ENCODE results near the gene INPP5A. TPM values are rescaled to one million over a fixed set of nuclear protein-coding genes. Genes with fewer than 3 reads are reported as not detected.

Gene INPP5A
- total and polyA plus RNA-seq, 11 donors: 38.6 to 179 (median 102) TPM

- intact Hi-C loops (cut with DNase I): loop anchor here in 3 of 10 donors (10.0 kb wide), 3 partner anchors 261 to 421 kb away; no protein-coding TSS in a partner anchor
- TF ChIP-seq POLR2A (IDR thresholded peaks at IDR 0.05) (no peak), CTCF (IDR thresholded peaks at IDR 0.05) (no peak)
- no peaks in the 10 kb centered on the region for H3K9me3 ChIP-seq
- no peaks in the 10 kb centered on the region for H3K27me3 ChIP-seq
- no peak overlapping the region for H3K4me3 ChIP-seq
- peaks cover 0 to 17% (median 10%) of the 10 kb centered on the region in 9 donors for H3K36me3 ChIP-seq
- H3K4me1 ChIP-seq: peaks cover 0 to 15% (median 1%) of the 10 kb centered on the region in 12 donors
- ATAC-seq (no peak), DNase-seq (peak in 3 of 5 donors; percentile 8 to 51 (median 15))
- 90 to 93% (median 93%) methylated on average over 31 to 36 of the region's 36 CpGs for WGBS, 4 donors
- no peak overlapping the region for H3K27ac ChIP-seq
Measured at GRCh38 chr10:132645630-132646442, 108.2 kb downstream of the INPP5A start.

- intact Hi-C loops (cut with DNase I): loop anchor here in 3 of 10 donors (10.0 kb wide), 3 partner anchors 262 to 422 kb away; no protein-coding TSS in a partner anchor
- Histone ChIP-seq H3K4me3 (no peak overlapping the region), H3K4me1 (peaks cover 0 to 15% (median 1%) of the 10 kb centered on the region in 12 donors), H3K9me3 (no peaks in the 10 kb centered on the region), H3K36me3 (peaks cover 0 to 17% (median 10%) of the 10 kb centered on the region in 9 donors), H3K27me3 (no peaks in the 10 kb centered on the region), H3K27ac (no peak overlapping the region)
- TF ChIP-seq POLR2A (IDR thresholded peaks at IDR 0.05) (no peak), CTCF (IDR thresholded peaks at IDR 0.05) (no peak)
- DNase-seq (peak in 4 of 5 donors; percentile 9 to 58 (median 19)), ATAC-seq (no peak)
- 92 to 96% (median 96%) methylated on average over 22 to 31 of the region's 31 CpGs for WGBS, 4 donors
Measured at GRCh38 chr10:132646443-132647097, 109.0 kb downstream of the INPP5A start.

- no peak for TF ChIP-seq POLR2A (IDR thresholded peaks at IDR 0.05)
- TF ChIP-seq CTCF (IDR thresholded peaks at IDR 0.05): no peak
- no peak overlapping the region for H3K4me3 ChIP-seq
- ATAC-seq: no peak
- no peaks in the 10 kb centered on the region for H3K27me3 ChIP-seq
- no peak overlapping the region for H3K27ac ChIP-seq
- H3K9me3 ChIP-seq: no peaks in the 10 kb centered on the region
- peak in 1 of 5 donors; percentile 9 for DNase-seq
- intact Hi-C loops (cut with DNase I): loop anchor here in 3 of 10 donors (10.0 kb wide), 3 partner anchors 263 to 423 kb away; no protein-coding TSS in a partner anchor
- H3K36me3 ChIP-seq: peaks cover 0 to 21% (median 13%) of the 10 kb centered on the region in 9 donors
- peaks cover 0 to 15% (median 1%) of the 10 kb centered on the region in 12 donors for H3K4me1 ChIP-seq
- WGBS, 4 donors: 88 to 94% (median 93%) methylated on average over 13 of the region's 13 CpGs
Measured at GRCh38 chr10:132647424-132647823, 109.8 kb downstream of the INPP5A start.
